ENCODE data around the gene FNBP1.

- TF ChIP-seq CTCF (IDR thresholded peaks at IDR 0.05) (no peak), EP300 (IDR thresholded peaks at IDR 0.05) (no peak), POLR2A (IDR thresholded peaks at IDR 0.05) (no peak), POLR2AphosphoS5 (IDR thresholded peaks at IDR 0.05) (no peak)
Measured at GRCh38 chr9:129861447-129861827, 181.6 kb downstream of the FNBP1 start.
